ENCODE results near the gene ADCK2.
A peak's percentile ranks its signal among the peaks of the same experiment; 100 is the strongest.

DNA sequence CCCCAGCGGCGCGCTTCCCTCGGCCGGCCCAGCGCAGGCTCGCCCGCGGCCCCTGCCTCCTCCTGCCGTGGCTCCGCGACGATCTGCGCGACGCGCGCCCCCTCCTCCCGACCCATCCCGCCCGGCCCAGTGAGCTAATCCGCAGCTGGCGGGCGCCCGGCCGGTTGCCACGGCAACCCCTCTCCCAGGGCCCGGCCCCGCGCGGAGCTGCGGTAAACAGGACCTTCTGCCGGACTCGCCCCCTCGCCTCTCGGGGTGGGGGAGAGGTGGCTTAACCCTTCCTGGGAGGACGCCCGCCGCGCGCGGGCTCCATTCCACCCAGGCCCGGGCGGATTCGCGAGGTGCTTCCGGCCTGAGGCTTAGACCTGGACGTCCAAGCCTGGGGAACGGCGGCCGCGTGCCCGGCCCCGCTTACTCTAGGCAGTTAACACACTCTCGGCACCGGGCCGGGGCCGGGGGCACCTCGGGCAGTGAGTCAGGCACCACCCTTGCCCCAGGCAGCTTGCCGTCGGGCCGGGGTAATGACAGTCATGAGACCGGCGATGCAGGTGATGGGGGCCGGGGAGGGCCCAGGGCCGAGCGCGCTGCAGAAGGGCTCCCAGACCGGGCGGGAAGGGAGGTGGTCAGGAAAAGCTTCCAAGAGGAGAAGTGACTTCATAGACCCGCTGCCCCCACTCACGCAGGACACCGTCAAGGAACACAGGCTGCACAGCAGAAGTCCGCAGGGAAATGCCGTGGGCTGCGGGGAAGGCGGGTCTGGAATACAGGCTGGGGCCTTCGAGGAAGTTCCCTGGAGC is 31.8 kb upstream of the ADCK2 start, which contains the start of gene DENND2A:
- TF ChIP-seq ELF4 (IDR thresholded peaks at IDR 0.05) = no peak
- TF ChIP-seq BHLHE40 (IDR thresholded peaks at IDR 0.05; ENCODE audit: borderline replicate concordance) = no peak
- peak; percentile 86 for TF ChIP-seq L3MBTL2 (conservative IDR thresholded peaks at IDR 0.05)
- no peak for TF ChIP-seq FOXK2 (IDR thresholded peaks at IDR 0.05)
- TF ChIP-seq FOXA1 (IDR thresholded peaks at IDR 0.05) = no peak
- no peak for TF ChIP-seq SP1 (IDR thresholded peaks at IDR 0.05)
- TF ChIP-seq FOXM1 (IDR thresholded peaks at IDR 0.05; ENCODE audit: borderline replicate concordance) = no peak
- no peak for TF ChIP-seq TARDBP (IDR thresholded peaks at IDR 0.05)
- TF ChIP-seq ARNT (IDR thresholded peaks at IDR 0.05) = no peak
- no peak for TF ChIP-seq SUZ12 (IDR thresholded peaks at IDR 0.05)
- TF ChIP-seq NFRKB (IDR thresholded peaks at IDR 0.05) = no peak
- no peak for TF ChIP-seq ZNF384 (IDR thresholded peaks at IDR 0.05)
- TF ChIP-seq PKNOX1 (IDR thresholded peaks at IDR 0.05) = no peak
- TF ChIP-seq HDGF (IDR thresholded peaks at IDR 0.05; ENCODE audit: borderline replicate concordance) = peak; percentile 85; the same call in 1 of the 2 replicates

Measured in HEK293T (cell line).